ENCODE data around the gene KIR2DL3.

KIR2DL3 gene

GRCh38 chr19:54792814-54793213 lies 54.5 kb downstream of the KIR2DL3 start:
- no peak for DNase-seq (ENCODE audit: low spot score)

GRCh38 chr19:54795758-54796157 lies 57.4 kb downstream of the KIR2DL3 start:
- no peak for DNase-seq (ENCODE audit: low spot score)
